ENCODE data around the gene TAS2R40.

GRCh38 chr7:143193880-143194279 is 28.0 kb upstream of the TAS2R40 start:
- TF ChIP-seq SUZ12 (IDR thresholded peaks at IDR 0.05; ENCODE audit: extremely low read depth, insufficient read depth, insufficient read length) (no peak), YY1 (IDR thresholded peaks at IDR 0.05; ENCODE audit: insufficient read depth, insufficient read length) (no peak)

Measured in NT2/D1 (cell line).